ENCODE measurements around the gene PARD3B.

GRCh38 chr2:204496779-204497178, 48.5 kb upstream of the PARD3B start:
- TF ChIP-seq REST (IDR thresholded peaks at IDR 0.05; ENCODE audit: insufficient read depth in 1 of 2, low read depth in 2 of 2, low read length in 1 of 2): no peak
- TF ChIP-seq CTCF (IDR thresholded peaks at IDR 0.05): no peak
- no peak for TF ChIP-seq SIN3A (IDR thresholded peaks at IDR 0.05; ENCODE audit: borderline replicate concordance, insufficient read depth, low read depth, low read length)
- TF ChIP-seq TCF7L2 (IDR thresholded peaks at IDR 0.05; ENCODE audit: low read depth, low read length): no peak

Measured in Panc1 (cell line).